HCT116 (cell line): ENCODE measurements around the gene PABPC3. TPM values are rescaled to one million over a fixed set of nuclear protein-coding genes. Genes with fewer than 3 reads are reported as not detected.

Source experiments
- ATAC-seq: fragments of 200-7000 bp; cut with Tn5 transposase; 2 replicates; pipeline ENCODE4 v1.9.1; 2020; ENCODE audit warnings: mild to moderate bottlenecking, moderate library complexity
- BruUV-seq: library from RNA; stranded (reverse); fragments of 400-500 nt; replicated peaks from 2 replicates; lab custom pipeline; 2021; lab: Mats Ljungman, UMichigan
- CTCF ChIA-PET: fragments of 300-600 bp; sonication (Branson Sonifier 250); formaldehyde crosslinking; loops from one replicate; lab custom pipeline; 2021; ENCODE audit warnings: antibody characterized with exemption; lab: Charles Lee
- POLR2A ChIA-PET: fragments of 300-600, 350-600 bp; sonication (Branson Sonifier 250); formaldehyde crosslinking; loops from one replicate; lab custom pipeline; 2021; ENCODE audit warnings: antibody characterized with exemption; lab: Charles Lee
- RAD21 ChIA-PET, 2 experiments: fragments of 300-600 bp; sonication (Branson Sonifier 250); formaldehyde crosslinking; loops; one replicate each; lab custom pipeline; 2023; ENCODE audit warnings: low total read pairs in 2 of 2; ENCODE audit not compliant: uncharacterized antibody in 2 of 2, unreplicated experiment in 2 of 2, low non-redundant PET in 1 of 2; lab: Charles Lee
- DNase-seq: peaks from one replicate; pipeline ENCODE4 v3.0.0-alpha.2; 2010; ENCODE audit warnings: low read depth, low spot score
- H2AFZ ChIP-seq: fragments of 200-600 bp; shearing (Covaris generic), sonication (generic); 2 replicates; pipeline ENCODE4 v1.6.1; 2017; ENCODE audit warnings: low read depth, mixed run types, mixed read lengths, antibody characterized with exemption, low read length; ENCODE audit not compliant: poor library complexity, severe bottlenecking
- H3K27ac ChIP-seq: 2 replicates; pipeline ENCODE4 v1.5.1; 2012; ENCODE audit warnings: low read depth, low read length
- H3K27me3 ChIP-seq: fragments of 200-600 bp; sonication (generic); 2 replicates; pipeline ENCODE4 v1.6.1; 2016; ENCODE audit warnings: mixed run types, low read length, mixed read lengths; ENCODE audit not compliant: insufficient read depth
- H3K36me3 ChIP-seq, 2 experiments: fragments of 200-500 bp in 1 of 2; fragments of 200-600 bp in 1 of 2; sonication (Bioruptor generic) in 1 of 2; sonication (generic) in 1 of 2; 2 replicates each; pipeline versions ENCODE4 v1.5.1 to v1.6.1; 2014 to 2016; ENCODE audit warnings: low read length in 2 of 2, inconsistent platforms in 1 of 2, mixed read lengths in 1 of 2, mixed run types in 1 of 2; ENCODE audit not compliant: insufficient read depth in 2 of 2, control insufficient read depth in 1 of 2
- H3K4me1 ChIP-seq, 2 experiments: fragments of 200-600 bp in 1 of 2; sonication (generic) in 1 of 2; 2 replicates each; pipeline versions ENCODE4 v1.5.1 to v1.6.1; 2012 to 2017; ENCODE audit warnings: low read length in 2 of 2, inconsistent platforms in 1 of 2, mild to moderate bottlenecking in 1 of 2, mixed read lengths in 1 of 2, mixed run types in 1 of 2, moderate library complexity in 1 of 2; ENCODE audit not compliant: insufficient read depth in 2 of 2, control insufficient read depth in 1 of 2
- H3K4me2 ChIP-seq: fragments of 200-600 bp; sonication (generic); 2 replicates; pipeline ENCODE4 v1.6.1; 2017; ENCODE audit warnings: mixed run types, low read length, mixed read lengths
- H3K4me3 ChIP-seq, 2 experiments: fragments of 200-600 bp in 1 of 2; sonication (generic) in 1 of 2; replicated peaks in 1 of 2; 2 replicates each; pipeline ENCODE4 v1.5.1; 2011 to 2016; ENCODE audit warnings: low read length in 2 of 2, control low read depth in 1 of 2, low read depth in 1 of 2, mild to moderate bottlenecking in 1 of 2, mixed read lengths in 1 of 2, mixed run types in 1 of 2
- H3K79me2 ChIP-seq: fragments of 200-600 bp; sonication (generic); 2 replicates; pipeline ENCODE4 v1.6.1; 2017; ENCODE audit warnings: mild to moderate bottlenecking, mixed run types, low read length, moderate library complexity, mixed read lengths; ENCODE audit not compliant: insufficient read depth
- H3K9ac ChIP-seq: fragments of 200-600 bp; sonication (generic); 2 replicates; pipeline ENCODE4 v1.6.1; 2016; ENCODE audit warnings: low read length, mixed read lengths
- H3K9me2 ChIP-seq: fragments of 200-600 bp; sonication (generic), shearing (Covaris generic); 2 replicates; pipeline ENCODE4 v1.6.1; 2017; ENCODE audit warnings: mixed run types, mild to moderate bottlenecking, moderate library complexity; ENCODE audit not compliant: insufficient read depth
- H3K9me3 ChIP-seq, 2 experiments: fragments of 200-500 bp in 1 of 2; fragments of 200-600 bp in 1 of 2; sonication (Bioruptor generic) in 1 of 2; sonication (generic) in 1 of 2; 2 replicates each; pipeline ENCODE4 v1.6.1; 2014 to 2017; ENCODE audit warnings: low read length in 2 of 2, mixed read lengths in 2 of 2, inconsistent platforms in 1 of 2, low read depth in 1 of 2, mild to moderate bottlenecking in 1 of 2, mixed run types in 1 of 2, moderate library complexity in 1 of 2; ENCODE audit not compliant: control insufficient read depth in 1 of 2, insufficient read depth in 1 of 2
- H4K20me1 ChIP-seq: fragments of 200-600 bp; sonication (generic), shearing (Covaris generic); 2 replicates; pipeline ENCODE4 v1.6.1; 2017; ENCODE audit warnings: mixed run types, mild to moderate bottlenecking, moderate library complexity; ENCODE audit not compliant: insufficient read depth
- CEBPB ChIP-seq: IDR thresholded peaks from 2 replicates; pipeline ENCODE4 v1.6.1; 2012; ENCODE audit warnings: low read depth
- CTCF ChIP-seq, 3 experiments: fragments of 200-600 bp in 1 of 3; sonication (generic) in 1 of 3; IDR thresholded peaks in 2 of 3; conservative IDR thresholded peaks in 1 of 3; 2 replicates each; pipeline ENCODE4 v1.5.1; 2012 to 2017; ENCODE audit warnings: low read depth in 2 of 3, low read length in 2 of 3, antibody characterized with exemption in 1 of 3, borderline replicate concordance in 1 of 3, control low read depth in 1 of 3, mild to moderate bottlenecking in 1 of 3, mixed read lengths in 1 of 3, mixed run types in 1 of 3, moderate library complexity in 1 of 3; ENCODE audit not compliant: insufficient read depth in 1 of 3
- EZH2 ChIP-seq: fragments of 200-600 bp; sonication (generic); IDR thresholded peaks from 2 replicates; pipeline ENCODE4 v1.6.1; 2017; ENCODE audit warnings: antibody characterized with exemption, mixed run types
- EZH2phosphoT487 ChIP-seq: fragments of 200-600 bp; IDR thresholded peaks from 2 replicates; pipeline ENCODE4 v1.6.1; 2018; ENCODE audit warnings: antibody characterized with exemption, borderline replicate concordance
- POLR2AphosphoS5 ChIP-seq: IDR thresholded peaks from 2 replicates; pipeline ENCODE4 v1.6.1; 2011; ENCODE audit warnings: mild to moderate bottlenecking, low read depth, low read length, moderate library complexity
- TCF7L2 ChIP-seq: IDR thresholded peaks from 2 replicates; pipeline ENCODE4 v1.7.0; 2011; ENCODE audit warnings: borderline replicate concordance, inconsistent platforms; ENCODE audit not compliant: insufficient read depth, insufficient read length; ENCODE audit errors: extremely low read depth
- YY1 ChIP-seq: IDR thresholded peaks from 2 replicates; pipeline ENCODE4 v1.6.1; 2011; ENCODE audit warnings: low read length, low read depth, moderate library complexity, mild to moderate bottlenecking; ENCODE audit not compliant: insufficient replicate concordance; ENCODE audit errors: extremely low read depth
- intact Hi-C: fragments of 100-400 bp; cut with micrococcal nuclease; formaldehyde crosslinking; loops from 2 replicates; pipeline ENCODE4 v1.10.0; 2022
- total RNA-seq: library from RNA; stranded (reverse); gene quantifications from one replicate; pipeline ENCODE4 v1.2.1, GENCODE V29; 2021; ENCODE audit not compliant: unreplicated experiment

Gene PABPC3
- total RNA-seq, 1 experiment from 2014 or later: 0.59 TPM

- no peak for TF ChIP-seq CTCF (IDR thresholded peaks at IDR 0.05 in 2 of 3, conservative IDR thresholded peaks at IDR 0.05 in 1 of 3; ENCODE audit: borderline replicate concordance in 1 of 3, insufficient read depth in 1 of 3, low read depth in 2 of 3, low read length in 2 of 3)
- no peak for TF ChIP-seq EZH2
- no peak for TF ChIP-seq EZH2phosphoT487
- no peak for TF ChIP-seq TCF7L2
- no peak for TF ChIP-seq POLR2AphosphoS5
- TF ChIP-seq YY1: no peak
- TF ChIP-seq, all 23 proteins: peak for 0
Measured at GRCh38 chr13:25059958-25060357, 36.0 kb upstream of the PABPC3 start (continued).

- Histone ChIP-seq H3K27me3 (no peaks in the 10 kb centered on the region), H4K20me1 (no peaks in the 10 kb centered on the region), H3K79me2 (no peaks in the 10 kb centered on the region), H3K4me3 (no peak overlapping the region), H3K9me2 (no peaks in the 10 kb centered on the region), H3K9me3 (no peaks in the 10 kb centered on the region), H2AFZ (no peak overlapping the region), H3K4me1 (no peaks in the 10 kb centered on the region), H3K4me2 (no peak overlapping the region), H3K9ac (no peak overlapping the region), H3K27ac (no peak overlapping the region), H3K36me3 (no peaks in the 10 kb centered on the region)
- ChIA-PET CTCF (no interaction called here), POLR2A (no interaction called here), RAD21 (no interaction called here)
- DNase-seq: no peak
- intact Hi-C loops: no loop called here
- TF ChIP-seq CTCF (IDR thresholded peaks at IDR 0.05 in 2 of 3, conservative IDR thresholded peaks at IDR 0.05 in 1 of 3; ENCODE audit: borderline replicate concordance in 1 of 3, insufficient read depth in 1 of 3, low read depth in 2 of 3, low read length in 2 of 3): peak in 2 of 3 experiments; percentile 37 to 39; a peak in 3 of 6 replicates
- TF ChIP-seq CEBPB: no peak
- ATAC-seq: peak; percentile 53; the same call in 1 of the 2 replicates
- no TSS peak for BruUV-seq
Measured at GRCh38 chr13:25062479-25062878, 33.5 kb upstream of the PABPC3 start.
